A549 (cell line): ENCODE measurements around the gene NTNG1.

Experiments
- HOXA7 ChIP-seq: fragments of 250-450 bp; sonication (Bioruptor Pico); IDR thresholded peaks from 2 replicates; pipeline ENCODE4 v1.5.0; 2020; ENCODE audit warnings: mild to moderate bottlenecking, moderate library complexity
- KDM1A ChIP-seq: fragments of 200-600 bp; sonication (generic); IDR thresholded peaks from 2 replicates; pipeline ENCODE4 v1.6.1; 2016; ENCODE audit warnings: low read depth, mild to moderate bottlenecking
- POLR2A ChIP-seq: IDR thresholded peaks from 2 replicates; pipeline ENCODE4 v1.6.1; 2012; ENCODE audit warnings: mild to moderate bottlenecking, low read length
- TF ChIP-seq, protein P1 (sequence below): fragments of >200 bp; sonication (Bioruptor Twin); formaldehyde crosslinking; IDR thresholded peaks from 3 replicates; pipeline ENCODE4 v1.5.1; 2016

DNA sequence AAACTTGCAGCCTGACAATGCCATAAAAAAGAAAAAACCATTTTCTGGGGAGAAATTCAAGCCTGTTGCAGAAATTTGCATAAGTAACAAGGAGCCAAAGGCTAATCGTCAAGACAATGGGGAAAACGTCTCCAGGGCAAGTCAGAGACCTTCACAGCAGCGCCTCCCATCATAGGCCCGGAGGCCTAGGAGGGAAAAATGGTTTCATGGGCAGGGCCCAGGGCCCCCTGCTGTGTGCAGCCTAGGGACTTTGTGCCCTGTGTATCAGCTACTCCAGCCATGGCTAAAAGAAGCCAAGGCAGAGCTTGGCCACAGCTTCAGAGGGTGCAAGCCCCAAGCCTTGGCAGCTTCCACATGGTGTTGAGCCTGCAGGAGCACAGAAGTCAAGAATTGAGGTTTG, 369.5 kb downstream of the NTNG1 start:
- TF ChIP-seq POLR2A (no peak), KDM1A (no peak), HOXA7 (CRISPR knock-in tag) (no peak)
- TF ChIP-seq, protein P1, sequence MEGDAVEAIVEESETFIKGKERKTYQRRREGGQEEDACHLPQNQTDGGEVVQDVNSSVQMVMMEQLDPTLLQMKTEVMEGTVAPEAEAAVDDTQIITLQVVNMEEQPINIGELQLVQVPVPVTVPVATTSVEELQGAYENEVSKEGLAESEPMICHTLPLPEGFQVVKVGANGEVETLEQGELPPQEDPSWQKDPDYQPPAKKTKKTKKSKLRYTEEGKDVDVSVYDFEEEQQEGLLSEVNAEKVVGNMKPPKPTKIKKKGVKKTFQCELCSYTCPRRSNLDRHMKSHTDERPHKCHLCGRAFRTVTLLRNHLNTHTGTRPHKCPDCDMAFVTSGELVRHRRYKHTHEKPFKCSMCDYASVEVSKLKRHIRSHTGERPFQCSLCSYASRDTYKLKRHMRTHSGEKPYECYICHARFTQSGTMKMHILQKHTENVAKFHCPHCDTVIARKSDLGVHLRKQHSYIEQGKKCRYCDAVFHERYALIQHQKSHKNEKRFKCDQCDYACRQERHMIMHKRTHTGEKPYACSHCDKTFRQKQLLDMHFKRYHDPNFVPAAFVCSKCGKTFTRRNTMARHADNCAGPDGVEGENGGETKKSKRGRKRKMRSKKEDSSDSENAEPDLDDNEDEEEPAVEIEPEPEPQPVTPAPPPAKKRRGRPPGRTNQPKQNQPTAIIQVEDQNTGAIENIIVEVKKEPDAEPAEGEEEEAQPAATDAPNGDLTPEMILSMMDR = no peak
